HG03439 (cell line): Measurements from ENCODE around the gene FARP1.

ENCODE experiments used
- ATAC-seq: cut with Tn5 transposase; IDR thresholded peaks from one replicate; pipeline ENCODE4 v1.9.1; 2021; ENCODE audit warnings: mild to moderate bottlenecking, moderate library complexity; ENCODE audit not compliant: unreplicated experiment

The FARP1 gene

GRCh38 chr13:98134901-98135300 lies 8.0 kb upstream of the FARP1 start:
- no peak for ATAC-seq

- no peak for ATAC-seq
Observed at GRCh38 chr13:98141091-98141490, 1.8 kb upstream of the FARP1 start.

GRCh38 chr13:98141509-98142379 lies 1.1 kb upstream of the FARP1 start:
- no peak for ATAC-seq

DNA sequence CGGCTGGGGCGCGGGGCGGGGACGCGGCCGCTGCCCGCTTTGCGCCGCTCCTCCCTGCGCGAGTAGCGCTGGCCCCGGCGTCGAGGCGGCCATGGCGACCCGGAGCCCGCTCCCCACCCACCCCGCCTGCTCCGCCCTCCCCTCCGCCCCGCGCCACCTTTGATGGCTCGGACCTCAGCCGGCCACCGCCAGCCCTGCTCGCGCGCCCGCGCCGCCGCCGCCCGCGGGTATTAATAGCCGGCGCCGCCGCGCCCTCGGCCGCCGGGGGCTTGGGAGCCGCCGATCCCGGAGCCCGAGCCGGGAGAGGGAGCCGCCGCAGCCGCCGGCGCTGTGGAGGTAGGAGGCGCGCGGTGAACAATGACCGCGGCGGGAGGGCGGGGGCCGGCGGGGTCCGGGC lies 261 bp downstream of the FARP1 start:
- peak; percentile 32 for ATAC-seq

GRCh38 chr13:98143601-98144026 lies 720 bp downstream of the FARP1 start:
- ATAC-seq = peak; percentile 18

GRCh38 chr13:98144027-98144741 lies 1.3 kb downstream of the FARP1 start:
- ATAC-seq = no peak

DNA sequence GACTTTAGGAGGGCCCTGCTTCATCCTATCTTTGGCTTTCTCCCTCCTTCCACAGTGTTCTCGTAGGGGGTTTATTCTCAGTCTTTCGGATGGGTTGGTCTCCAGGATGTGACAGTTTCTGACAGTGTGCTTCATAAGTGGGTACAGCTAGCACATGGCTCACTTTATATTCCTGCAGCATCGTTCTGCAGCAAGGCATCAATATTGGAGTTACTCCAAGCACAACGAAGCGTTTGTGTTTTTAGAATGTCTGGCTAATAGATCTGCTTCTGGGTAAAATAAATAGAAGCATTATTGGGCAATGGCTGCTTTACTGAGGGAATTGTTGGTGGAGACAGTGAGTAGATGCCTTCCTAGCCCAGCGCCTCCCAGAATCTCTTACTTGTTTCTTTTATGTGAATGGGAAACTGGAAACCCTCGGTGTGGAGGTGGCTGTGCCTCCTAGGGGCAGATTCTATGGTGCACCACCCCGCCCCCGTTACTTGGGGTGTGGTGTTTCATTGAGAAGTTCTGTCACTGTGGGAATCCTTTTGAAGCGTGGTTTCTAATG lies 2.0 kb downstream of the FARP1 start:
- no peak for ATAC-seq

DNA sequence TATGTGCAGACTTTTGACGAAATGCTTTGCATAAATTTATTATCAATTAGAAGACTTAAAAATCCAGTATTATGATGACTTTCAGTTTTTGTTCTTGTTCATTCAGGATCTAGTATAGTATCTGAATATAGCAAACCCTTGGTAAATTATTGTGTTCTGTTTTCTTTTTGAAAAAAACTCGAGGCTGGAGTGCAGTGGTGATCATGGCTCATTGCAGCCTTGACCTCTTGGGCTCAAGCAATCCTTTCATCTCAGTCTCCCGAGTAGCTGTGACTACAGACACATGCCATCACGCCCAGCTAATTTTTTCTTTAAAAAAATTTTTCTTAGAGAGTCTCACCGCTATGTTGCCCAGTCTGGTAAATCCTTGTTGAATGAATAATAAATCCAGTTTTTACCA lies 4.6 kb downstream of the FARP1 start:
- ATAC-seq = no peak

- no peak for ATAC-seq
Observed at GRCh38 chr13:98150832-98151479, 8.1 kb downstream of the FARP1 start.

- ATAC-seq = no peak
Observed at GRCh38 chr13:98155475-98156109, 12.7 kb downstream of the FARP1 start.

DNA sequence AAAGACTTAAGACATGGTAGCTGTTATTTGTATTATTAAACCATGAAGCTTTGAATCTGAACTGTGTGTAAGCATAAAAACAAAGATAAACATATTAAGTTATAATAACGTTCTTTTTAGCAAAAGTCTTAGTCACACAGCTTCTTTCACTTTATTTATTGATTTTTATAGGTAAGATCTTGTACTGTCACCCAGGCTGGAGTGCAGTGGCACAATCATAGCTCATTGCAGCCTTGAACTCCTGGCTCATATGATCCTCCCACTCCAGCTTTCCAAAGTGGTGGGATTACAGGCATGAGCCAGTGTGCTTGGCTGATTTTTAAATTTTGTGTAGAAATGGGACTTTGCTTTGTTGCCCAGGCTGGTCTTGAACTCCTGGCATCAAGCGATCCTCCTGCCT lies 13.4 kb downstream of the FARP1 start:
- no peak for ATAC-seq

DNA sequence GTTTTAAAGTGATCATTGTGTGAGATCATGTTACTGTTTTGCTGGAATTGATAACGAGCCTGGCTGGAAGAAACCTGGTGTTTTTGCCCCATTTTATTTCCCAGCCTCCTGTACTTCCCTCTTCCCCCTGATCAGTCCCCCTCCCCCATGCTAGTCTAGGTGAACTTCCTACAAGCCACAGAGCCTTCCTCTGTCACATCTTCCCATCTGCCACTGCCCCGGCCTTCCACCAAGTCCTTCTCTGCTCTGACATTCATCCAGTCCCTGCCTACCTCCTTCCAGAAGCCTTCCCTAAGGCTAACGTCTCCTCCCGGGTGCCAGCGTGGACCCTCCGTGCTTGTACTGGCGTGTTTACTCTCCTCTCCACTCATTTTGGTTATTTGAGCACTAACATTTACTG lies 14.3 kb downstream of the FARP1 start:
- no peak for ATAC-seq

DNA sequence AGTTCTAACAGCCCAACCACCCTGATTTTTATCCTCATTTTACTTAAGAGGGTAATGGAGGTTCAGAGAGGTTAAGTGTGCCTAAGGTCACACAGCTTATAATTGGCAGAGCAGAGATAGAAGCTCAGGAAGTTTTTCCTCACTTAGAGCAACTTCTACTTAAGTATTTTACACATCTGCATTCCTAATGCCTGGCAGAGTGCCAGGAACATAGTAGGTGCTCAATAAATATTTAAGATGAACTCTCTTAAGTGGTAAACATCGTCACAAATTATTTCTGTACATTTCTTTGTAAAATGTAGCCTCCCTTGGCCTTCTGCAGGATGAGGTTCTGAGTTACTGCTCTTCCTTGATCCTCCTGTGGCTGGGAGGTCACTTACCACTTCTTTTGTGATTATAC lies 14.7 kb downstream of the FARP1 start:
- no peak for ATAC-seq

- ATAC-seq = no peak
Observed at GRCh38 chr13:98158172-98158899, 15.4 kb downstream of the FARP1 start.

DNA sequence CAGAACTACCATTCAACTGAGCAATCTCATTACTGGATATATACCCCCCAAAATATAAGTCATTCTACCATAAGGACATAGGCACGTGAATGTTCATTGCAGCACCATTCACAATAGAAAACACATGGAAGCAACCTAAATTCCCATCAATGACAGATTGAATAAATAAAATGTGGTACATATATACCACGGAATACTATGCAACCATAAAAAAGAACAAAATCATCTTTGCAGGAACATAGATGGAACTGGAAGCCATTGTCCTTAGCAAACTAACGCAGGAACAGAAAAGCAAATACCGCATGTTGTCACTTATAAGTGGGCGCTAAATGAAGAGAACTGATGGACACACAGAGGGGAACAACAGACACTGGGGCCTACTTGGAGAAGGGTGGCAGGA lies 20.0 kb downstream of the FARP1 start:
- ATAC-seq = no peak

DNA sequence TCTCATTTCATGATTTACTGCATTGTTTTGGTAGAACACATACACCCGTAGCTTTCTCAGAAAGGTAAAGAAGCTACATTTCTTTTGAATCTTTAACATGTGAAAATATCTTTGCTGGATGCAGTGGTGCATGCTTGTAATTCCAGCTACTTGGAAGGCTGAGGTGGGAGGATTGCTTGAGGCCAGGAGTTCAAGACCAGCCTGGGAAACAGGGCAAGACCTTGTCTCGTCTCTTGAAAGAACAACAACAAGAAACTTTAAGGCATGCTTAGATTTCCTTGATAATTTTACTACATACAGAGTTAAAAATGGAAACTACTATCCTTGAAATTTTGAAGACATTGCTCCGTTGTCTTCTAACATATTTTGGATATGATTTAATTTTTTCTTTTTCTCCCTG lies 26.4 kb downstream of the FARP1 start:
- ATAC-seq = no peak

GRCh38 chr13:98171900-98172589 lies 29.2 kb downstream of the FARP1 start:
- no peak for ATAC-seq

GRCh38 chr13:98172590-98173422 lies 29.9 kb downstream of the FARP1 start:
- ATAC-seq = no peak
